Lung (tissue), 12 donors: ENCODE data around the gene MBOAT1. TPM values are rescaled to one million over a fixed set of nuclear protein-coding genes. Genes with fewer than 3 reads are reported as not detected.

Experiments
- ATAC-seq: fragments of 200-7000 bp; cut with Tn5 transposase; one replicate; pipeline ENCODE4 v1.9.1; 2020; ENCODE audit warnings: moderate number of reproducible peaks; ENCODE audit not compliant: insufficient read depth, low FRiP score
- DNase-seq, 3 donors: peaks; one replicate each; pipeline ENCODE4 v3.0.0-alpha.2; 2013 to 2017
- H3K27ac ChIP-seq, 2 donors: one replicate each; pipeline ENCODE4 v1.5.1; 2013; ENCODE audit warnings: mild to moderate bottlenecking in 2 of 2, moderate library complexity in 2 of 2, control low read depth in 1 of 2, inconsistent platforms in 1 of 2, low read depth in 1 of 2, low read length in 1 of 2
- H3K27me3 ChIP-seq, 3 donors: one replicate each; pipeline ENCODE4 v1.5.1; 2013; ENCODE audit warnings: low read length in 2 of 3; ENCODE audit not compliant: control insufficient read depth in 3 of 3, insufficient read depth in 3 of 3
- H3K36me3 ChIP-seq, 4 donors: one replicate each; pipeline ENCODE4 v1.5.1; 2013; ENCODE audit warnings: low read length in 4 of 4, mild to moderate bottlenecking in 1 of 4, moderate library complexity in 1 of 4; ENCODE audit not compliant: control insufficient read depth in 4 of 4, insufficient read depth in 4 of 4
- H3K4me1 ChIP-seq, 5 donors: one replicate each; pipeline ENCODE4 v1.5.1; 2013; ENCODE audit warnings: low read length in 5 of 5, mild to moderate bottlenecking in 2 of 5, moderate library complexity in 1 of 5; ENCODE audit not compliant: control insufficient read depth in 5 of 5, insufficient read depth in 5 of 5
- H3K4me3 ChIP-seq: one replicate; pipeline ENCODE4 v1.5.1; 2013; ENCODE audit warnings: mild to moderate bottlenecking, control low read depth, moderate library complexity
- H3K9ac ChIP-seq, 2 donors: one replicate each; pipeline ENCODE4 v1.5.1; 2013; ENCODE audit warnings: low read length in 2 of 2, control low read depth in 1 of 2; ENCODE audit not compliant: insufficient read depth in 1 of 2
- H3K9me3 ChIP-seq, 4 donors: one replicate each; pipeline ENCODE4 v1.5.1; 2013; ENCODE audit warnings: low read length in 3 of 4, mild to moderate bottlenecking in 1 of 4, moderate library complexity in 1 of 4; ENCODE audit not compliant: control insufficient read depth in 4 of 4, insufficient read depth in 3 of 4
- WGBS, 2 donors: extraction: QIAGEN DNeasy Blood & Tissue Kit; methylation state at CpG; one replicate each; pipeline ENCODE4 v1.1.7; 2013; 5-methylcytosine and 5-hydroxymethylcytosine counted together
- polyA plus RNA-seq, 2 donors: library from polyadenylated mRNA; stranded (reverse); fragments of 200-250 nt; gene quantifications; one replicate each; pipeline ENCODE4 v1.2.1, GENCODE V29; 2013
- total RNA-seq, 2 donors: library from RNA; depleted of rRNA in 1 of 2; stranded (reverse); fragments of >200 nt in 1 of 2; gene quantifications; one replicate each; pipeline ENCODE4 v1.2.1, GENCODE V29; 2014 to 2021
- TF ChIP-seq, protein P1 (sequence below): IDR thresholded peaks from 2 replicates; pipeline ENCODE4 v1.5.1; 2012; ENCODE audit warnings: mild to moderate bottlenecking; ENCODE audit errors: control extremely low read depth, extremely low read depth
- donor health status: control.
- donor health status: control.
- donor health status: Bipolar disorder and iron deficiency.
- donor health status: healthy.
- donor health status: DM: yes; HTN: yes; CAD: no.

Gene MBOAT1
- total and polyA plus RNA-seq, 4 donors: 2.3 to 27.4 (median 8.7) TPM

DNA sequence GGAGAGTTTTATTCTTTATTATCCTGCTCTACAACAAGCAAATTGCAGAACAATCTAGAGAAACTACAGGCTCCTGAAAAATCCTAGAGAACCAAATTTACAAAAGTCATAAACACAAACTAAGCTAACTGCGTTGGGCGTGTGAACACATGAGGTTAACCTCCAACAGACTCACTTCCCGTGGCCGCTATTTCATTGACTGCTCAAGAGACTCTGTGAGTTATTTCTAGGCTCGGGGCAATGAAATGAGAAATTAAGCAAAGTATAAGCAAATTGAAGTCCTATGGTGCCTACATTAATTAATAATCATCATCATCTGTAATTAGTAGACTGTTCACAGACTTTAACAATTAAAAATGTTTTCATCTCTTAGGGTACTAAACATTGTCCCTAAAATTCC, 100.0 kb downstream of the MBOAT1 start:
- no peak for ATAC-seq
- Histone ChIP-seq H3K4me3 (no peak overlapping the region), H3K27ac (no peak overlapping the region), H3K27me3 (no peaks in the 10 kb centered on the region), H3K36me3 (peaks cover 0 to 16% (median 14%) of the 10 kb centered on the region in 4 donors), H3K4me1 (no peaks in the 10 kb centered on the region), H3K9ac (no peak overlapping the region), H3K9me3 (peaks cover 0 to under 1% (median 0%) of the 10 kb centered on the region in 4 donors)
- no peak for DNase-seq
- WGBS, 2 donors: 71 to 88% methylated on average over 5 of the region's 5 CpGs
- TF ChIP-seq, protein P1, sequence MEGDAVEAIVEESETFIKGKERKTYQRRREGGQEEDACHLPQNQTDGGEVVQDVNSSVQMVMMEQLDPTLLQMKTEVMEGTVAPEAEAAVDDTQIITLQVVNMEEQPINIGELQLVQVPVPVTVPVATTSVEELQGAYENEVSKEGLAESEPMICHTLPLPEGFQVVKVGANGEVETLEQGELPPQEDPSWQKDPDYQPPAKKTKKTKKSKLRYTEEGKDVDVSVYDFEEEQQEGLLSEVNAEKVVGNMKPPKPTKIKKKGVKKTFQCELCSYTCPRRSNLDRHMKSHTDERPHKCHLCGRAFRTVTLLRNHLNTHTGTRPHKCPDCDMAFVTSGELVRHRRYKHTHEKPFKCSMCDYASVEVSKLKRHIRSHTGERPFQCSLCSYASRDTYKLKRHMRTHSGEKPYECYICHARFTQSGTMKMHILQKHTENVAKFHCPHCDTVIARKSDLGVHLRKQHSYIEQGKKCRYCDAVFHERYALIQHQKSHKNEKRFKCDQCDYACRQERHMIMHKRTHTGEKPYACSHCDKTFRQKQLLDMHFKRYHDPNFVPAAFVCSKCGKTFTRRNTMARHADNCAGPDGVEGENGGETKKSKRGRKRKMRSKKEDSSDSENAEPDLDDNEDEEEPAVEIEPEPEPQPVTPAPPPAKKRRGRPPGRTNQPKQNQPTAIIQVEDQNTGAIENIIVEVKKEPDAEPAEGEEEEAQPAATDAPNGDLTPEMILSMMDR: no peak

DNA sequence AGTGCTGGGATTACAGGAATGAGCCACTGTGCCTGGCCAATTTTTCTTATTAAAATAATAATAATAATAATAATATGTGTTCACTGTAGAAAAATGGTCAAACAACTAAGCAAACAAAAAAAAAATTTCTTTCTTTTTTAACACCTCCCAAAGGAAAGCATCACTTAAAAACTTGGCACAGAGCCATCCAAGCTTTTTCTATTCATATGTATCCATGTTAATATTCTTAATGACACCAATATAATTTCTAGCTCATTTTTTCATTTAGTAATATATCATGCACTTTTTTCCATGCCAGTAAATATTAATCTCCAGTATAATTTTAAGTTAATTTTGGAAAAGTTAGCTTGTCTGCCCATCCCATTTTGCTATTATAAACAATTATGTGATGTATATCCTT, 101.8 kb downstream of the MBOAT1 start:
- DNase-seq: no peak
- H3K36me3 ChIP-seq: peaks cover 0 to 16% (median 15%) of the 10 kb centered on the region in 4 donors

DNA sequence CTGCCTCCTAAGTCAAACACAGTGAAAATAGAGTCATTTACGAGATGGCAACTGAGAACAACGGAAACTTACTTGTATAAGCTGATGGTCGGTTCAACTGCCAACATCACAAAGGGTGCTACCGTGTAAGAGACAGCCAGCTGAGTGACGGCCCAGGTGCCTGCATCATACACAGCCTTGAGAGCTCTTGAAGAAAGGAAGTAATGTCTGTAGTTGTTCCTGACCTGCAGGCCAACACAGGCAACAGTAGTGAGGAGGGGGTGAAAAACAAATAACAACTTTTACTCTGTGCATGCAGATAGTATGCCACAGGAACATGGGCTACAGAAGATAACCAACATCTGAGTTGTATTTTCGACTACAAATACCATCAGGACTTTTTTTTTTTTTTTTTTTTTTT, 102.7 kb downstream of the MBOAT1 start:
- TF ChIP-seq, protein P1: no peak
- Histone ChIP-seq H3K9ac (no peak overlapping the region), H3K9me3 (peaks cover 0 to 2% (median 0%) of the 10 kb centered on the region in 4 donors), H3K4me1 (no peaks in the 10 kb centered on the region), H3K27ac (no peak overlapping the region), H3K4me3 (no peak overlapping the region), H3K36me3 (peaks cover 0 to 15% (median 12%) of the 10 kb centered on the region in 4 donors), H3K27me3 (no peaks in the 10 kb centered on the region)
- no peak for DNase-seq
- no peak for ATAC-seq
- 82 to 93% methylated on average over 6 of the region's 6 CpGs for WGBS, 2 donors

More for the DNA sequence above, 101.8 kb downstream of the MBOAT1 start:
- Histone ChIP-seq H3K4me3 (no peak overlapping the region), H3K9ac (no peak overlapping the region), H3K27ac (no peak overlapping the region), H3K27me3 (no peaks in the 10 kb centered on the region), H3K9me3 (peaks cover 0 to 2% (median 0%) of the 10 kb centered on the region in 4 donors), H3K4me1 (no peaks in the 10 kb centered on the region)
- TF ChIP-seq, protein P1: no peak
- ATAC-seq: no peak

DNA sequence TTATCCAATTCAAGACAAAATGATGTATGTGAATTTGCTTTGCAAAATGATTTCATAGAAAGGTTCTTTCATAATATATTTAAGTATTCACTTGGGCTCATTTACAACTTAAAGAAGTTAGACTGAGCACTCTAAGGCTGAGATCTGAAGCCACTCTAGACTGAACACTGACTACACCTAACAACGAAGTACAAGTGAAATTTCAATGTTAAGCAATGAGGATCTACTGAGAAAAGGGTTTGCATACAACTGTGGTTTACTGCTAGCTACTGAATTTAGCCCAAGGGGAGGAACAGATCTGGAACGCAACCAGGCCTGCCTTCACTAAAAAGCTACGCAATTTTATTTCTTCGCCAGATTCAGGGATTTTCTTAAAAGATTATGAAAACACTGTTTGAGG, 106.4 kb downstream of the MBOAT1 start:
- Histone ChIP-seq H3K27ac (no peak overlapping the region), H3K27me3 (no peaks in the 10 kb centered on the region), H3K9me3 (peaks cover 0 to 2% (median 0%) of the 10 kb centered on the region in 4 donors), H3K4me3 (no peak overlapping the region), H3K4me1 (no peaks in the 10 kb centered on the region), H3K9ac (no peak overlapping the region), H3K36me3 (peaks cover 4 to 18% (median 13%) of the 10 kb centered on the region in 4 donors)
- ATAC-seq (no peak), DNase-seq (no peak)
- TF ChIP-seq, protein P1: no peak
- WGBS, 2 donors: 94 to 96% methylated on average over 4 of the region's 4 CpGs
